Measurements from ENCODE around the gene KAT2B. TPM values are rescaled to one million over a fixed set of nuclear protein-coding genes. Genes with fewer than 3 reads are reported as not detected.

The KAT2B gene
- polyA plus RNA-seq, 1 of the 3 experiments (the other 2 are of a cell fraction), result 2.1 TPM

DNA sequence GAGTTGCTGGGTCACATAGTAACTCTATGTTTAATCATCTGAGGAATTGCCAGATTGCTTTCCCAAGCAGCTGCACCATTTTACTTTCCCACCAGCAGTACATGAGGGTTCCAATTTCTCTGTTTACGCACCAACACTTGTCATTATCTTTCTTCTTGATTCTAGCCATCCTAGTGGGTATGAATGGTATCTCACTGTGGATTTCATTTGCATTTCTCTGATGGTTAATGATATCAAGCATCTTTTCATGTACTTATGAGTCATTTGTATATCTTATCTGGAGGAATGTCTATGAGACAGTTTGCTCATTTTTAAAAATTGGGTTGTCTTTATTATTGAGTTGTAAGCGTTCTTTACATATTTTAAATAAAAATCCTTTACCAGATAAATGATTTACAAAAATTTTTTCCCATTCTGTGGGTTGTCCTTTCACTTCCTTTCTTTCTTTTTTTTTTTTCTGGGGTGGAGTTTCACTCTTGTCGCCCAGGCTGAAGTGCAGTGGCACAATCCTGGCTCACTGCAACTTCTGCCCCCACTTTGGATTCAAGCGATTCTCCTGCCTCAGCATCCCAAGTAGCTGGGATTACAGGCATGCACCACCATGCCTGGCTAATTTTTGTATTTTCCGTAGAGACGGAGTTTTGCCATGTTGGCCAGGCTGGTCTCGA is 154.7 kb downstream of the KAT2B start (continued):
- TF ChIP-seq CTCF (IDR thresholded peaks at IDR 0.05), result no peak
- no peak for TF ChIP-seq EZH2phosphoT487 (IDR thresholded peaks at IDR 0.05; ENCODE audit: borderline replicate concordance, low read depth)

- H3F3A ChIP-seq (replicated peaks; ENCODE audit: insufficient read depth), result no peaks in the 10 kb centered on the region
- TF ChIP-seq JUND (IDR thresholded peaks at IDR 0.05) (no peak), ELF1 (IDR thresholded peaks at IDR 0.05) (no peak), TAF1 (IDR thresholded peaks at IDR 0.05; ENCODE audit: borderline replicate concordance, low read depth, low read length) (no peak), NFIC (IDR thresholded peaks at IDR 0.05; ENCODE audit: borderline replicate concordance) (no peak), GABPA (IDR thresholded peaks at IDR 0.05; ENCODE audit: low read depth) (no peak), POLR2AphosphoS5 (IDR thresholded peaks at IDR 0.05; ENCODE audit: low read depth, low read length) (no peak), CHD2 (IDR thresholded peaks at IDR 0.05; ENCODE audit: low read length, partially characterized antibody) (no peak), SIN3A (IDR thresholded peaks at IDR 0.05; ENCODE audit: borderline replicate concordance, low read depth, low read length) (no peak), TEAD4 (IDR thresholded peaks at IDR 0.05; ENCODE audit: borderline replicate concordance, insufficient read depth) (no peak)
- TF ChIP-seq, protein P1, sequence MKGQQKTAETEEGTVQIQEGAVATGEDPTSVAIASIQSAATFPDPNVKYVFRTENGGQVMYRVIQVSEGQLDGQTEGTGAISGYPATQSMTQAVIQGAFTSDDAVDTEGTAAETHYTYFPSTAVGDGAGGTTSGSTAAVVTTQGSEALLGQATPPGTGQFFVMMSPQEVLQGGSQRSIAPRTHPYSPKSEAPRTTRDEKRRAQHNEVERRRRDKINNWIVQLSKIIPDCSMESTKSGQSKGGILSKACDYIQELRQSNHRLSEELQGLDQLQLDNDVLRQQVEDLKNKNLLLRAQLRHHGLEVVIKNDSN (IDR thresholded peaks at IDR 0.05; ENCODE audit: borderline replicate concordance, low read depth), result no peak
- TF ChIP-seq, protein P2, sequence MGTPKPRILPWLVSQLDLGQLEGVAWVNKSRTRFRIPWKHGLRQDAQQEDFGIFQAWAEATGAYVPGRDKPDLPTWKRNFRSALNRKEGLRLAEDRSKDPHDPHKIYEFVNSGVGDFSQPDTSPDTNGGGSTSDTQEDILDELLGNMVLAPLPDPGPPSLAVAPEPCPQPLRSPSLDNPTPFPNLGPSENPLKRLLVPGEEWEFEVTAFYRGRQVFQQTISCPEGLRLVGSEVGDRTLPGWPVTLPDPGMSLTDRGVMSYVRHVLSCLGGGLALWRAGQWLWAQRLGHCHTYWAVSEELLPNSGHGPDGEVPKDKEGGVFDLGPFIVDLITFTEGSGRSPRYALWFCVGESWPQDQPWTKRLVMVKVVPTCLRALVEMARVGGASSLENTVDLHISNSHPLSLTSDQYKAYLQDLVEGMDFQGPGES (IDR thresholded peaks at IDR 0.05; ENCODE audit: low read depth, low read length), result no peak
- TF ChIP-seq, protein P3, sequence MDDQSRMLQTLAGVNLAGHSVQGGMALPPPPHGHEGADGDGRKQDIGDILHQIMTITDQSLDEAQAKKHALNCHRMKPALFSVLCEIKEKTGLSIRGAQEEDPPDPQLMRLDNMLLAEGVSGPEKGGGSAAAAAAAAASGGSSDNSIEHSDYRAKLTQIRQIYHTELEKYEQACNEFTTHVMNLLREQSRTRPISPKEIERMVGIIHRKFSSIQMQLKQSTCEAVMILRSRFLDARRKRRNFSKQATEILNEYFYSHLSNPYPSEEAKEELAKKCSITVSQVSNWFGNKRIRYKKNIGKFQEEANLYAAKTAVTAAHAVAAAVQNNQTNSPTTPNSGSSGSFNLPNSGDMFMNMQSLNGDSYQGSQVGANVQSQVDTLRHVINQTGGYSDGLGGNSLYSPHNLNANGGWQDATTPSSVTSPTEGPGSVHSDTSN (IDR thresholded peaks at IDR 0.05), result no peak
- POLR2A ChIA-PET, result no interaction called here
- no peaks in the 10 kb centered on the region for H3K36me3 ChIP-seq (replicated peaks in 1 of 2; ENCODE audit: control insufficient read depth in 1 of 2, insufficient read depth in 2 of 2, low read length in 1 of 2)
- 79% methylated on average over 3 of the region's 3 CpGs for WGBS (ENCODE audit: low lambda C conversion rate)
- H3K4me1 ChIP-seq (ENCODE audit: control insufficient read depth in 1 of 2, insufficient read depth in 2 of 2, low read depth in 1 of 2, low read length in 1 of 2), result no peaks in the 10 kb centered on the region
- H3K9me3 ChIP-seq, result no peaks in the 10 kb centered on the region
- no peaks in the 10 kb centered on the region for H3K79me2 ChIP-seq (ENCODE audit: insufficient read depth)
- CTCF ChIA-PET, result interaction anchor here (0.6 kb wide), 1 partner anchor 117 kb away, joined by 3 read pairs; no protein-coding TSS in a partner anchor
- H3K9ac ChIP-seq, result no peak overlapping the region
- no peaks in the 10 kb centered on the region for H4K20me1 ChIP-seq (ENCODE audit: insufficient read depth)
- H2AFZ ChIP-seq (ENCODE audit: low read depth), result no peak overlapping the region
- H3K9me2 ChIP-seq, result no peaks in the 10 kb centered on the region
- H3K27ac ChIP-seq (ENCODE audit: low read depth in 2 of 2, low read length in 1 of 2), result no peak overlapping the region
- H3K4me3 ChIP-seq (ENCODE audit: low read depth in 2 of 2, low read length in 1 of 2), result no peak overlapping the region
- H3K4me2 ChIP-seq, result no peak overlapping the region
- no peaks in the 10 kb centered on the region for H3K27me3 ChIP-seq (ENCODE audit: insufficient read depth)
- no peak for DNase-seq
Measured at GRCh38 chr3:20197775-20198174, 157.5 kb downstream of the KAT2B start.

All from SK-N-SH (cell line).